OCI-LY7 (cell line): ENCODE measurements around the gene LRCH3. TPM values are rescaled to one million over a fixed set of nuclear protein-coding genes. Genes with fewer than 3 reads are reported as not detected.

Experiments
- BruUV-seq: library from RNA; stranded (reverse); fragments of 400-500 nt; replicated peaks from 2 replicates; lab custom pipeline; 2021; lab: Mats Ljungman, UMichigan
- CTCF ChIA-PET: fragments of 300-600 bp; sonication (Branson Sonifier 250); formaldehyde crosslinking; loops from one replicate; lab custom pipeline; 2022; ENCODE audit warnings: antibody characterized with exemption; ENCODE audit not compliant: unreplicated experiment; lab: Charles Lee
- POLR2A ChIA-PET: fragments of 300-600 bp; sonication (Branson Sonifier 250); formaldehyde crosslinking; loops from one replicate; lab custom pipeline; 2022; ENCODE audit warnings: antibody characterized with exemption; lab: Charles Lee
- DNase-seq: peaks from one replicate; pipeline ENCODE4 v3.0.0-alpha.2; 2015; ENCODE audit warnings: low spot score
- H2AFZ ChIP-seq: fragments of 200-600 bp; sonication (generic), shearing (Covaris generic); 2 replicates; pipeline ENCODE4 v1.6.1; 2014; ENCODE audit warnings: mild to moderate bottlenecking, antibody characterized with exemption, low read length, moderate library complexity
- H3K27ac ChIP-seq: fragments of 200-600 bp; sonication (generic); 2 replicates; pipeline ENCODE4 v1.5.1; 2014; ENCODE audit warnings: mixed run types, low read depth, mild to moderate bottlenecking, moderate library complexity, low read length, inconsistent platforms; ENCODE audit not compliant: poor library complexity, severe bottlenecking
- H3K36me3 ChIP-seq: fragments of 200-600 bp; sonication (generic); 2 replicates; pipeline ENCODE4 v1.6.1; 2014; ENCODE audit warnings: mild to moderate bottlenecking, antibody characterized with exemption, low read length, moderate library complexity, mixed read lengths; ENCODE audit not compliant: insufficient read depth
- H3K4me1 ChIP-seq: fragments of 200-600 bp; sonication (generic); 2 replicates; pipeline ENCODE4 v1.5.1; 2014; ENCODE audit warnings: mild to moderate bottlenecking, low read length; ENCODE audit not compliant: insufficient read depth, poor library complexity, severe bottlenecking
- H3K4me2 ChIP-seq: fragments of 200-600 bp; sonication (generic); 2 replicates; pipeline ENCODE4 v1.6.1; 2014; ENCODE audit warnings: mild to moderate bottlenecking, low read length
- H3K4me3 ChIP-seq: fragments of 200-600 bp; sonication (generic); 2 replicates; pipeline ENCODE4 v1.5.1; 2014; ENCODE audit warnings: mild to moderate bottlenecking, low read depth, low read length; ENCODE audit not compliant: poor library complexity, severe bottlenecking
- H3K79me2 ChIP-seq: fragments of 200-600 bp; sonication (generic); 2 replicates; pipeline ENCODE4 v1.6.1; 2016; ENCODE audit warnings: low read depth, mild to moderate bottlenecking, low read length, moderate library complexity, mixed read lengths; ENCODE audit not compliant: insufficient read depth
- H3K9me2 ChIP-seq: fragments of 200-600 bp; sonication (generic); 2 replicates; pipeline ENCODE4 v1.6.1; 2016; ENCODE audit warnings: mild to moderate bottlenecking, low read length, mixed read lengths; ENCODE audit not compliant: insufficient read depth
- H3K9me3 ChIP-seq: fragments of 200-600 bp; sonication (generic); 2 replicates; pipeline ENCODE4 v1.6.1; 2014; ENCODE audit warnings: mild to moderate bottlenecking, mixed run types, low read length, mixed read lengths
- H4K20me1 ChIP-seq: fragments of 200-600 bp; sonication (generic); 2 replicates; pipeline ENCODE4 v1.6.1; 2014; ENCODE audit warnings: mild to moderate bottlenecking, antibody characterized with exemption, low read length, moderate library complexity, mixed read lengths; ENCODE audit not compliant: insufficient read depth
- CTCF ChIP-seq: fragments of 200-600 bp; sonication (generic); conservative IDR thresholded peaks from 2 replicates; pipeline ENCODE4 v1.5.1; 2014; ENCODE audit warnings: mild to moderate bottlenecking, antibody characterized with exemption, low read length, moderate library complexity, mixed read lengths
- EZH2phosphoT487 ChIP-seq: fragments of 200-600 bp; sonication (generic); IDR thresholded peaks from 2 replicates; pipeline ENCODE4 v1.6.1; 2018; ENCODE audit warnings: low read depth, borderline replicate concordance, mild to moderate bottlenecking, mixed run types, antibody characterized with exemption, low read length, moderate library complexity, mixed read lengths
- intact Hi-C: fragments of 100-400 bp; cut with micrococcal nuclease; formaldehyde crosslinking; loops from one replicate; pipeline ENCODE4 v1.10.0; 2022; ENCODE audit not compliant: unreplicated experiment
- total RNA-seq, 2 experiments: library from RNA; depleted of rRNA in 1 of 2; stranded (reverse); fragments of >200 nt in 1 of 2; shearing (Covaris generic) in 1 of 2; gene quantifications; 2 replicates each; pipeline ENCODE4 v1.2.3, GENCODE V29; 2014 to 2022

The LRCH3 gene
- total RNA-seq, 2 experiments from 2014 or later, result 39.0 to 52.6 TPM

DNA sequence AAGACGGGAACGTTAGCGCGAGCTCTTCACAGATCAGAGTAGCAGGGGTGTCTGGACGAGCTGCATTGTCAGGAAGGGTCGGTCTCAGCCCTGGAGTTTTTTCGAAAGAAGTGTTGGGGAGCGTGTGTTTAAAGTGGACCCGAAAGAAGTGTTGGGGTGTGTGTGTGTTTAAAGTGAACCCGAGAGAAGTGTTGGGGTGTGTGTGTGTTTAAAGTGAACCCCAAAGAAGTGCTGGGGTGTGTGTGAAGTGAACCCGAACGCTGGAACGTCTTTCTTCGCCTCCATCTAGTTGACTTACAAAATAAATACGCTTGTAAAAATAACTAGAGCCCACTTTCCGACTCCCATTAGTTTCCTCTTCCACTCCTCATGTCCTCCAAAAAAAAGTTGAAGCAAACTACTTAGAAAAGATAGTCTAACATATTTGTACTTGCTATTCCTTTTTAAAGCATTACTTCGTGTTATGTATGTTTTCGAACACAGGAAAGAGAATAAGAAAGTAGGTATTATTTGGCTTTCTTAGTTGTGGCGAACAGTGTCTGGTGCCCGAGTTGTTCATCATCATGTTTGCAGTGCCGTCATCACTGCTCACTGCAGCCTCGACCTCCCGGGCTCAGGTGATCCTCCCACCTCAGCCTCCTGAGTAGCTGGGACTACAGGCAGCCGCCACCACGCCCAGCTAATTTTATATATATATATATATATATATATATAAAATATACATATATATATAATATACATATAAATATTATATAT, 1.0 kb downstream of the LRCH3 start:
- peak overlapping the region; percentile 70 for H2AFZ ChIP-seq
- no peaks in the 10 kb centered on the region for H3K36me3 ChIP-seq
- intact Hi-C loops, result loop anchor here (2.0 kb wide), 3 partner anchors 41 to 79 kb away; partner anchors contain the start of gene RUBCN
- TF ChIP-seq CTCF (no peak), EZH2phosphoT487 (no peak)
- peak overlapping the region; percentile 84 for H3K4me3 ChIP-seq
- peak; percentile 57 for DNase-seq
- BruUV-seq, result TSS peak; percentile 46
- H3K79me2 ChIP-seq, result peaks cover 52% of the 10 kb centered on the region
- H3K9me2 ChIP-seq, result no peaks in the 10 kb centered on the region
- H3K9me3 ChIP-seq, result no peaks in the 10 kb centered on the region
- H4K20me1 ChIP-seq, result peaks cover 8% of the 10 kb centered on the region; the same call in 1 of the 2 replicates
- peak overlapping the region; percentile 84 for H3K27ac ChIP-seq
- peak overlapping the region; percentile 95 for H3K4me2 ChIP-seq
- ChIA-PET CTCF (no interaction called here), POLR2A (interaction anchor here (0.6 to 3.0 kb wide), 8 partner anchors 8 to 485 kb away, joined by 3 to 11 read pairs (median 4); no protein-coding TSS in a partner anchor)
- peaks cover 36% of the 10 kb centered on the region for H3K4me1 ChIP-seq

- no peak for TF ChIP-seq EZH2phosphoT487
- no peak for TF ChIP-seq CTCF
- DNase-seq, result no peak
- H2AFZ ChIP-seq, result no peak overlapping the region
- H3K9me2 ChIP-seq, result no peaks in the 10 kb centered on the region
- H4K20me1 ChIP-seq, result peaks cover 8% of the 10 kb centered on the region; the same call in 1 of the 2 replicates
- H3K4me1 ChIP-seq, result peaks cover 42% of the 10 kb centered on the region
- intact Hi-C loops, result no loop called here
- no TSS peak for BruUV-seq
- ChIA-PET POLR2A (interaction anchor here (0.7 to 3.0 kb wide), 2 partner anchors 10 to 14 kb away, joined by 3 to 11 read pairs; no protein-coding TSS in a partner anchor), CTCF (no interaction called here)
- H3K27ac ChIP-seq, result no peak overlapping the region
- H3K9me3 ChIP-seq, result no peaks in the 10 kb centered on the region
- peaks cover 58% of the 10 kb centered on the region for H3K79me2 ChIP-seq
- H3K4me2 ChIP-seq, result peak overlapping the region; percentile 69
- H3K4me3 ChIP-seq, result peak overlapping the region; percentile 18
- H3K36me3 ChIP-seq, result no peaks in the 10 kb centered on the region
Measured at GRCh38 chr3:197793247-197793646, 2.2 kb downstream of the LRCH3 start.
